Measurements from ENCODE around the gene DGKZ. TPM values are rescaled to one million over a fixed set of nuclear protein-coding genes. Genes with fewer than 3 reads are reported as not detected.
"Not testable (repeated sequence)": the region's sequence is repeated elsewhere in the genome, so short reads cannot be mapped to it uniquely, and the experiment has no call there.

The DGKZ gene
- polyA plus RNA-seq, 12 donors, result 45.9 to 91.5 (median 64.7) TPM; not detected in 1

- no peak for DNase-seq
Measured at GRCh38 chr11:46366661-46367161, 19.4 kb downstream of the DGKZ start.

GRCh38 chr11:46367244-46367915 lies 20.1 kb downstream of the DGKZ start:
- DNase-seq, result peak; percentile 76

GRCh38 chr11:46367916-46368267 lies 20.6 kb downstream of the DGKZ start:
- no peak for DNase-seq

GRCh38 chr11:46369458-46370152 lies 22.3 kb downstream of the DGKZ start:
- DNase-seq, result no peak

- no peak for DNase-seq
Measured at GRCh38 chr11:46370253-46370652, 23.0 kb downstream of the DGKZ start.

- DNase-seq, result not testable (repeated sequence)
Measured at GRCh38 chr11:46371262-46371661, 24.0 kb downstream of the DGKZ start.

GRCh38 chr11:46372086-46372485 lies 24.8 kb downstream of the DGKZ start:
- DNase-seq, result no peak

- not testable (repeated sequence) for DNase-seq
Measured at GRCh38 chr11:46372501-46372900, 25.2 kb downstream of the DGKZ start.

GRCh38 chr11:46373787-46374740 lies 26.8 kb downstream of the DGKZ start:
- no peak for DNase-seq

- no peak for DNase-seq
Measured at GRCh38 chr11:46374815-46375214, 27.6 kb downstream of the DGKZ start.

- no peak for DNase-seq
Measured at GRCh38 chr11:46375392-46376101, 28.3 kb downstream of the DGKZ start.

- DNase-seq, result no peak
Measured at GRCh38 chr11:46376258-46377050, 29.2 kb downstream of the DGKZ start.

GRCh38 chr11:46377290-46377689 lies 30.0 kb downstream of the DGKZ start:
- DNase-seq, result no peak

- DNase-seq, result no peak
Measured at GRCh38 chr11:46377831-46378230, 30.6 kb downstream of the DGKZ start.

- no peak for DNase-seq
Measured at GRCh38 chr11:46378296-46378695, 31.0 kb downstream of the DGKZ start.

- no peak for DNase-seq
Measured at GRCh38 chr11:46378811-46379481, 31.7 kb downstream of the DGKZ start.

GRCh38 chr11:46379482-46380293 lies 32.4 kb downstream of the DGKZ start:
- not testable (repeated sequence) for DNase-seq

- DNase-seq, result no peak
Measured at GRCh38 chr11:46380340-46381047, 33.2 kb downstream of the DGKZ start.

All from muscle of arm (tissue), 12 donors.